ENCODE data around the gene ZBTB21.

- TF ChIP-seq, protein P1, sequence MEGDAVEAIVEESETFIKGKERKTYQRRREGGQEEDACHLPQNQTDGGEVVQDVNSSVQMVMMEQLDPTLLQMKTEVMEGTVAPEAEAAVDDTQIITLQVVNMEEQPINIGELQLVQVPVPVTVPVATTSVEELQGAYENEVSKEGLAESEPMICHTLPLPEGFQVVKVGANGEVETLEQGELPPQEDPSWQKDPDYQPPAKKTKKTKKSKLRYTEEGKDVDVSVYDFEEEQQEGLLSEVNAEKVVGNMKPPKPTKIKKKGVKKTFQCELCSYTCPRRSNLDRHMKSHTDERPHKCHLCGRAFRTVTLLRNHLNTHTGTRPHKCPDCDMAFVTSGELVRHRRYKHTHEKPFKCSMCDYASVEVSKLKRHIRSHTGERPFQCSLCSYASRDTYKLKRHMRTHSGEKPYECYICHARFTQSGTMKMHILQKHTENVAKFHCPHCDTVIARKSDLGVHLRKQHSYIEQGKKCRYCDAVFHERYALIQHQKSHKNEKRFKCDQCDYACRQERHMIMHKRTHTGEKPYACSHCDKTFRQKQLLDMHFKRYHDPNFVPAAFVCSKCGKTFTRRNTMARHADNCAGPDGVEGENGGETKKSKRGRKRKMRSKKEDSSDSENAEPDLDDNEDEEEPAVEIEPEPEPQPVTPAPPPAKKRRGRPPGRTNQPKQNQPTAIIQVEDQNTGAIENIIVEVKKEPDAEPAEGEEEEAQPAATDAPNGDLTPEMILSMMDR (IDR thresholded peaks at IDR 0.05), result no peak
- TF ChIP-seq POLR2AphosphoS5 (IDR thresholded peaks at IDR 0.05; ENCODE audit: low read depth, low read length) (no peak), SIN3A (IDR thresholded peaks at IDR 0.05; ENCODE audit: borderline replicate concordance, insufficient read depth, low read depth, low read length) (no peak)
Measured at GRCh38 chr21:41989698-41990097, 20.5 kb downstream of the ZBTB21 start.
